Measurements from ENCODE around the gene GABRB1.

The GABRB1 gene

GRCh38 chr4:47468706-47469365 lies 437.5 kb downstream of the GABRB1 start:
- Histone ChIP-seq H3K36me3 (ENCODE audit: insufficient read depth, low read length) (no peaks in the 10 kb centered on the region), H4K20me1 (ENCODE audit: insufficient read depth, low read length) (no peaks in the 10 kb centered on the region), H3K9me3 (ENCODE audit: low read length) (no peaks in the 10 kb centered on the region), H3K4me1 (ENCODE audit: insufficient read depth, low read length, severe bottlenecking) (peaks cover 19% of the 10 kb centered on the region), H2AFZ (ENCODE audit: low read length) (no peak overlapping the region), H3K9ac (ENCODE audit: low read length) (no peak overlapping the region), H3K4me2 (ENCODE audit: low read length) (no peak overlapping the region), H3K27me3 (ENCODE audit: insufficient read depth, low read length) (no peaks in the 10 kb centered on the region), H3F3A (ENCODE audit: insufficient read depth, low read length) (no peaks in the 10 kb centered on the region), H3K9me2 (ENCODE audit: low read depth, low read length) (no peaks in the 10 kb centered on the region), H3K27ac (ENCODE audit: low read depth, low read length, poor library complexity, severe bottlenecking) (no peak overlapping the region), H3K4me3 (ENCODE audit: low read depth, low read length, poor library complexity, severe bottlenecking) (no peak overlapping the region), H3K79me2 (ENCODE audit: insufficient read depth, low read length) (no peaks in the 10 kb centered on the region)
- TF ChIP-seq, protein P1, sequence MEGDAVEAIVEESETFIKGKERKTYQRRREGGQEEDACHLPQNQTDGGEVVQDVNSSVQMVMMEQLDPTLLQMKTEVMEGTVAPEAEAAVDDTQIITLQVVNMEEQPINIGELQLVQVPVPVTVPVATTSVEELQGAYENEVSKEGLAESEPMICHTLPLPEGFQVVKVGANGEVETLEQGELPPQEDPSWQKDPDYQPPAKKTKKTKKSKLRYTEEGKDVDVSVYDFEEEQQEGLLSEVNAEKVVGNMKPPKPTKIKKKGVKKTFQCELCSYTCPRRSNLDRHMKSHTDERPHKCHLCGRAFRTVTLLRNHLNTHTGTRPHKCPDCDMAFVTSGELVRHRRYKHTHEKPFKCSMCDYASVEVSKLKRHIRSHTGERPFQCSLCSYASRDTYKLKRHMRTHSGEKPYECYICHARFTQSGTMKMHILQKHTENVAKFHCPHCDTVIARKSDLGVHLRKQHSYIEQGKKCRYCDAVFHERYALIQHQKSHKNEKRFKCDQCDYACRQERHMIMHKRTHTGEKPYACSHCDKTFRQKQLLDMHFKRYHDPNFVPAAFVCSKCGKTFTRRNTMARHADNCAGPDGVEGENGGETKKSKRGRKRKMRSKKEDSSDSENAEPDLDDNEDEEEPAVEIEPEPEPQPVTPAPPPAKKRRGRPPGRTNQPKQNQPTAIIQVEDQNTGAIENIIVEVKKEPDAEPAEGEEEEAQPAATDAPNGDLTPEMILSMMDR (IDR thresholded peaks at IDR 0.05; ENCODE audit: low read length) = no peak
- TF ChIP-seq EZH2 (IDR thresholded peaks at IDR 0.05; ENCODE audit: borderline replicate concordance, low read length) = no peak

GRCh38 chr4:47469951-47470350 lies 438.6 kb downstream of the GABRB1 start:
- Histone ChIP-seq H3K36me3 (ENCODE audit: insufficient read depth, low read length) (no peaks in the 10 kb centered on the region), H4K20me1 (ENCODE audit: insufficient read depth, low read length) (no peaks in the 10 kb centered on the region), H2AFZ (ENCODE audit: low read length) (no peak overlapping the region), H3K4me3 (ENCODE audit: low read depth, low read length, poor library complexity, severe bottlenecking) (no peak overlapping the region), H3K79me2 (ENCODE audit: insufficient read depth, low read length) (no peaks in the 10 kb centered on the region), H3K27ac (ENCODE audit: low read depth, low read length, poor library complexity, severe bottlenecking) (no peak overlapping the region), H3K4me2 (ENCODE audit: low read length) (no peak overlapping the region), H3K9me2 (ENCODE audit: low read depth, low read length) (no peaks in the 10 kb centered on the region), H3K4me1 (ENCODE audit: insufficient read depth, low read length, severe bottlenecking) (peaks cover 8% of the 10 kb centered on the region), H3K9me3 (ENCODE audit: low read length) (no peaks in the 10 kb centered on the region), H3F3A (ENCODE audit: insufficient read depth, low read length) (no peaks in the 10 kb centered on the region), H3K9ac (ENCODE audit: low read length) (no peak overlapping the region), H3K27me3 (ENCODE audit: insufficient read depth, low read length) (no peaks in the 10 kb centered on the region)
- no peak for TF ChIP-seq EZH2 (IDR thresholded peaks at IDR 0.05; ENCODE audit: borderline replicate concordance, low read length)
- TF ChIP-seq, protein P1 (IDR thresholded peaks at IDR 0.05; ENCODE audit: low read length) = no peak

- no peaks in the 10 kb centered on the region for H3K4me1 ChIP-seq (ENCODE audit: insufficient read depth, low read length, severe bottlenecking)
- H2AFZ ChIP-seq (ENCODE audit: low read length) = no peak overlapping the region
- no peaks in the 10 kb centered on the region for H4K20me1 ChIP-seq (ENCODE audit: insufficient read depth, low read length)
- H3K4me3 ChIP-seq (ENCODE audit: low read depth, low read length, poor library complexity, severe bottlenecking) = no peak overlapping the region
- no peak overlapping the region for H3K9ac ChIP-seq (ENCODE audit: low read length)
- no peaks in the 10 kb centered on the region for H3K27me3 ChIP-seq (ENCODE audit: insufficient read depth, low read length)
- H3K79me2 ChIP-seq (ENCODE audit: insufficient read depth, low read length) = no peaks in the 10 kb centered on the region
- H3K4me2 ChIP-seq (ENCODE audit: low read length) = no peak overlapping the region
- no peak overlapping the region for H3K27ac ChIP-seq (ENCODE audit: low read depth, low read length, poor library complexity, severe bottlenecking)
- no peaks in the 10 kb centered on the region for H3K36me3 ChIP-seq (ENCODE audit: insufficient read depth, low read length)
- no peak for TF ChIP-seq EZH2 (IDR thresholded peaks at IDR 0.05; ENCODE audit: borderline replicate concordance, low read length)
- TF ChIP-seq, protein P1 (IDR thresholded peaks at IDR 0.05; ENCODE audit: low read length) = no peak
- H3K9me2 ChIP-seq (ENCODE audit: low read depth, low read length) = no peaks in the 10 kb centered on the region
- H3K9me3 ChIP-seq (ENCODE audit: low read length) = no peaks in the 10 kb centered on the region
- H3F3A ChIP-seq (ENCODE audit: insufficient read depth, low read length) = no peaks in the 10 kb centered on the region
Measured at GRCh38 chr4:47471064-47471463, 439.7 kb downstream of the GABRB1 start.
